HG02759 (cell line): Measurements from ENCODE around the gene CDR2L.
A peak's percentile ranks its signal among the peaks of the same experiment; 100 is the strongest.
"Not testable (repeated sequence)": the region's sequence is repeated elsewhere in the genome, so short reads cannot be mapped to it uniquely, and the experiment has no call there.

Experiments used
- ATAC-seq: cut with Tn5 transposase; IDR thresholded peaks from one replicate; pipeline ENCODE4 v1.9.1; 2021; ENCODE audit warnings: mild to moderate bottlenecking, moderate library complexity; ENCODE audit not compliant: unreplicated experiment

Gene CDR2L

GRCh38 chr17:75008373-75008772, 20.9 kb downstream of the CDR2L start:
- ATAC-seq = no peak

GRCh38 chr17:75009139-75009724, 21.8 kb downstream of the CDR2L start:
- ATAC-seq = no peak

DNA sequence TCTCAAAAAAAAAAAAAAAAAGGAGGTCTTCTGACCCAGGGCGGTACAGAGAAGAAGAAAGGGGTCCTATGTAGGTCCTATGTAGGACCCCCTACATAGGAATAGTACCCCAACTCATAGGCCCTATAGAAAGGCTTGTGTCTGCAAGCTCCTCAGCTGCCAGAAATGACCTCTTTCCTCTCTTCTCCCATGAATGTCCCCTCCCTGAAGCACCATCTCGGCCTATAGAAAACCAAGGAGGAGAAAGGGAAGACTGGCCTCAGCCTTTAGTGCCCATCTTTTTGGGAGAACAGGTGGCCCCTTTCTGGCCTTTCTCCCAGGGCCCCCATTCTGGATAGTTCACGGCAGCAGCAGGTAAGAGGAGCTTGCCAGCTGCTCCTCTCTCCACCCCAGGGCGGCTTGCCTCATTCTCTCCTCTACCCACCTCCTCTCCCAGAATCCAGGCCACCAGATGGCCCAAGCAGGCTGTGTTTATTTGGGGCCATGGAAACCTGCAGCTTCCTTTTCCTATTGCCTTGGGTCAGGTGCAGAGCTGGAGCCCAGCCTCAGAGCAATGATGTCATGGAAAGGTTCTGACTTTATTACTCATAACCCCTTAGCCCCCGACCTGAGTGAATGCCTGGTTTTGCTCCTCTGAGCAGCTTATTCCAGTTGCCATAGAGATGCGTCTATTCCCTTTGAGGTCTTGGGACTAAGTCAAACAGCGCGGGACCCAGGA, 23.4 kb downstream of the CDR2L start:
- no peak for ATAC-seq

DNA sequence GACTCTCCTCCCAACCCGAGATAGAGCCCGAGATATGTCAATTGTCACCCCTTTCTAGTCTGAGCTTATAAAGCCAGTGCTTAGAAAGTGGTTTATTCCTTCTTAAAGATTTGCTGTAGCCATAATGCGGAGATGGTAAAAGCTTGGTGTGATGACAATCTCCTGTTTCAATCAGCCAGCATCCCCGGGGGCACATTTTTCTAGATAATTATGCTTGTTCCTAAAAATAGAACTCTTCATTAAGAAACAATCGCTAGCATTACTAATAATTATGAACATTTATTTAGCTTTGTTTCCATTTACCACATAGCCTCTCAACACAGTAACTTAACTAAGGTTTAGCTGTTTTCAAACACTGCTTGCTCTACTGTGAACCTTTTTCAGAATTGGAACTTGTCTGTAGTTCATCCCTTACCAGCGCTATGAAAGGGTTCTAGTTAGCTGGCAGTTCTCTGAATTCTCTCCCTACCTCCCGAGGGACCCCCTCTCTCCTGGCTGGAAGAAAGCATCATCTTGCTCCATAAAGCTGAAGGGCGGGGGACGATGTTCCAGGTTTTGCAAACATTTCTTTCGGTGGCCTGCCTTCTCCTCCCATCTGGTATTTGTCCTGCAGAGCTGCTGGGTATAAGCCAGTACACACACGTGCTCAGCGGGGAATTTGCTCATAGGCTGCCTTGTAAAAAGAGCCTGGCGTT, 24.1 kb downstream of the CDR2L start:
- ATAC-seq = no peak

- ATAC-seq = no peak
These were observed 24.6 kb downstream of the CDR2L start for GRCh38 chr17:75012096-75012345.

GRCh38 chr17:75012346-75013091, 25.1 kb downstream of the CDR2L start, which contains the start of gene MRPL58:
Gene MRPL58 (plus strand): TSS chr17:75012670. CDS start chr17:75012687, 17 bp downstream.
- peak; percentile 93 for ATAC-seq

DNA sequence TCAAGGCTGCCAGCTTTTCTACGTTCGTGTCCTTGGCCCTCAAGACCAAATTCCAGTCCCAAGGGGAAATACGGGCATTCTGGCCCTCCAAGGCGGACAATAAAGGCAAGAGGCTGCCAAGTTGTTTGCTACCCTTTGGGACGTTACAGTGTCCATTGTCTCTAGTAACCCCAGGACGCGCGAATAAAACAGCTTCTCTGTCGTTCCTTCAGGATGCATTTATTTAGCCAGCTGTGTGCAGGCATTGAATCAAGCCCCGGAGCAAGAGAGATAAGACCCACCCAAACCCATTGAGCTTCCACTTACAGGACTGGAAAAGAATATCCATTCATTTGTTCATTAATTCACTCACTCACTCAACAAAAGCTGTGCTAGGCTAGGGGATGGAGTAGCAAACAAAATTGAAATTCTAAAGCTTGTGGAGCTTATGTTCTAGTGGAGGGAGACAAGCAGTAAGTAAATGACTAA, 25.7 kb downstream of the CDR2L start:
- ATAC-seq = no peak

GRCh38 chr17:75019146-75019545, 31.7 kb downstream of the CDR2L start:
- no peak for ATAC-seq

DNA sequence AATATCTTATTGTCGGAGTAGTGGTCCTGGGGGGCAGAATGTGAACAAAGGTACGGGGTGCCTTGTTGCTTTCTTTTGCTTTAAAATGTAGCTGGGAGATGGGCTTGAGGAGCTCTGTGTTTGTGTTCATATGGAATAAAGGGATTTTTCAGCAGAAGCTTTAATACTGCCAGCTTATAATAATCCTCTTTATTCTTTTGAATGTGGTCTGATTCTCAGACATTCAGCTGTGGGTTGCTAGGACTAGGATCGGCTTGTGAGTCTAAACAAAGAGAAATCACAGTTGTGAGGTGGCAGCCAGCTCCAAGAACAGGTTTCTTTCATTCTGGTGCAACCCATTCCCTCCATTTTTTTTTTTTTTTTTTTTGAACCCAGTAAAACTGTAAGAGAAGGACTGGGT, 32.3 kb downstream of the CDR2L start:
- ATAC-seq = no peak

GRCh38 chr17:75020331-75021110, 33.1 kb downstream of the CDR2L start:
- no peak for ATAC-seq

DNA sequence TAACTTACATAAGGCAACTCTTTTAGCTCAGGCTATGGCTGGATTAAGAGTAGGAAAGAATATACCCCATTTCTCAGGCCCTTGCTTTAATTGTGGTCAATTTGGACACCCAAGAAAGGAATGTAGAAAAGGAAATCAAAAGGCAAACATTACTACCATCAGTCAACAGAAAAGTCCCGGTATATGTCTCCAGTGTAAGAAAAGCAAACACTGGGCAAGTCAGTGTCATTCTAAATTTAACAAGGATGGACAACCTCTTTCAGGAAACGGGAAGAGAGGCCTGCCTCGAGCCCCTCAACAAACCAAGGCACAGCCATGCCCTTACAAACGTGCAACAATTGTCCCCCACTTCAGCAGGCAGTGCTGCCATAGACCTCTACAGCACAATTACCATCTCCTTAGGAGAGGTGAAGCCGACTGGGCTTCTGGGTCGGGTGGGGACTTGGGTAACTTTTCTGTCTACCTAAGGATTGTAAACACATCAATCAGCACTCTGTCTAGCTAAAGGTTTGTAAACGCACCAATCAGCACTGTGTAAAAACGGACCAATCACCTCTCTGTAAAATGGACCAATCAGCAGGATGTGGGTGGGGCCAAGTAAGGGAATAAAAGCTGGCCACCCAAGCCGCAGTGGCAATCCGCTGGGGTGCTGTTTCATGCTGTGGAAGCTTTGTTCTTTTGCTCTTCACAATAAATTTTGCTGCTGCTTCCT, 37.4 kb downstream of the CDR2L start:
- no peak for ATAC-seq

DNA sequence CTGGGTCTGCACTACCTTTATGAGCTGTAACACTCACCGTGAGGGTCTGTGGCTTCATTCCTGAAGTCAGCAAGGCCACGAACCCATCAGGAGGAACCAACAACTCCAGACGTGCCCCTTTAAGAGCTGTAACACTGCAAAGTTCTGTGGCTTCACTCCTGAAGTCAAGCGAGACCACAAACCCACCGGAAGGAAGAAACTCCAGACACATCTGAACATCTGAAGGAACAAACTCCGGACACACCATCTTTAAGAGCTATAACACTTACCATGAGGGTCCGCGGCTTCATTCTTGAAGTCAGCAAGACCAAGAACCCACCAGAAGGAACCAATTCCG, 37.9 kb downstream of the CDR2L start:
- not testable (repeated sequence) for ATAC-seq

- not testable (repeated sequence) for ATAC-seq
These were observed 39.2 kb downstream of the CDR2L start for GRCh38 chr17:75026650-75027049.

DNA sequence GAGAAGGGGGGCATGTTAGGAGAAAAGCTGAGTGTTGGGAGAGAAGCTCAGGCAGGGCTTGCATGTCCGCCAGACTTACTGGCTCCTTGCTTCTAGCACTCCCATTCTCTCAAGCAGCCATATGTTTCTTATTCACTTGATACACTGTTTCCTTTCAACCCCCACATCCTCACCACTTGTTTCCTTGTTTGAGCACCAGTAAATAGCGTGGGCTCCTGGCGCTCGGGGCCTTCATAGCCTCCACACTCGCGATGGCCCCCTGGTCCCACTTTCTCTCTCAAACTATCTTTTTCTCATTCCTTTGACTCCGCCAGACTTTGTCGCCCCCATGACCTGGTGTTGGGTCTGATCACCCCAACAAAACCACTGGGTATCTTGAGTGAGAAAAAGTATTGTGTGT, 42.7 kb downstream of the CDR2L start:
- no peak for ATAC-seq

DNA sequence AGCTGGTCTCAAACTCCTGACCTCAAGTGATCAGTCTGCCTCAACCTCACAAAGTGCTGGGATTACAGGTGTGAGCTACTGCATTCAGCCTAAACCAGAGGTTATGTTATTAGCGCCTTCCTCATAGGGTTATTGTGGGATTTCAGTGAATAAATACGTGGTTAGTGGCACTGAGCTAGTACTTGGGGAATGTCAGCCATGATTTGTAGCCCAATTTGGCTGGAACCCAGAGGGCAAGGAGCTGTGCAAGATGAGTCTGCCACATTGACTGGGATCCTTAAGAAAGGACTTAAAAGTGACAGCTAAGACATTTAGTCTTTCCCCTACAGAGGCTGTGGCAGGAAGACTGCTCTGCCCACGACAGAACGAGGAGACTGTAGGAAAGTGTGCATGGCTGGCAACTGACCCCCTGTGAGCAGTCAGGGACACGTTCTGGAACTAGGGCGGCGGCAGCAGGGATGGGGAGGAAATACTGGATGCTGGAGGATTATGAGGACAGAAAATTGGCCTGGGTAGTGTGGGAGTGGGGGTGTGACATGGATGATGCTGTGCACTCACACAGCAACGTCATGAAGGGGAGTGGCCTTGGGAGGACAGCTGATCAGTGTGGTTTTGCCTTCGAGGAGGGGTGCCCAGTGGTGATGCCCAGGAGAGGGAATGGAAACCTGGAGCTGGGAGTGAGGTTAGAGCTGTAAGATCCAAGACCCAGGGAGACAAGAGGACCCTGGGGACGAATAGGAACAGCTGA, 44.7 kb downstream of the CDR2L start:
- no peak for ATAC-seq

DNA sequence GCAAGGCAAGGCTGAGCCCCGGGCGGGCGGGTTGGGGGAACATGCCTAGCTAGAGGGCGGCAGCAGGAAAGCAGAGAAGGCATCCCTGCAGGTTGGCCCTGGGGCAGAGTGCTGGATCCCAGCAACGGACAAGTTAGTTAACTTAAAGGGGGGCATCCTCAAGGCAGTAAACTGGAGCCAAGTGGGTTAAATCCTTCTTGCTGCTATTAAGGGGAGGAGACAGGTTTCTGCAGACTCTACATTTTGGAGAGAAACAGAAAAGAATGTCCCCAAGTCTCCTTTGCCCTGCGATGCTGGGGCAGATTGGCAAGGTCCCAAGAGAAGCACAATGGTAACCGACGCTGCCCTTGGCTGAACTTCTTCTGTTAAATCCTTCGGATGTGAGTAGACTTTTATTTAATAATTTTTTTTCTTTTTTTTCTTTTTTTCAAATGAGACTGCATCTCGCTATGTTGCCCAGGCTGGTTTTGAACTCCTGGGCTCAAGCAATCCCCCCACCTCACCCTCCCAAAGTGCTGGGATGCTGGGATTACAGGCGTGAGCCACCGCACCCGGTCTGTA, 45.4 kb downstream of the CDR2L start:
- ATAC-seq = no peak

DNA sequence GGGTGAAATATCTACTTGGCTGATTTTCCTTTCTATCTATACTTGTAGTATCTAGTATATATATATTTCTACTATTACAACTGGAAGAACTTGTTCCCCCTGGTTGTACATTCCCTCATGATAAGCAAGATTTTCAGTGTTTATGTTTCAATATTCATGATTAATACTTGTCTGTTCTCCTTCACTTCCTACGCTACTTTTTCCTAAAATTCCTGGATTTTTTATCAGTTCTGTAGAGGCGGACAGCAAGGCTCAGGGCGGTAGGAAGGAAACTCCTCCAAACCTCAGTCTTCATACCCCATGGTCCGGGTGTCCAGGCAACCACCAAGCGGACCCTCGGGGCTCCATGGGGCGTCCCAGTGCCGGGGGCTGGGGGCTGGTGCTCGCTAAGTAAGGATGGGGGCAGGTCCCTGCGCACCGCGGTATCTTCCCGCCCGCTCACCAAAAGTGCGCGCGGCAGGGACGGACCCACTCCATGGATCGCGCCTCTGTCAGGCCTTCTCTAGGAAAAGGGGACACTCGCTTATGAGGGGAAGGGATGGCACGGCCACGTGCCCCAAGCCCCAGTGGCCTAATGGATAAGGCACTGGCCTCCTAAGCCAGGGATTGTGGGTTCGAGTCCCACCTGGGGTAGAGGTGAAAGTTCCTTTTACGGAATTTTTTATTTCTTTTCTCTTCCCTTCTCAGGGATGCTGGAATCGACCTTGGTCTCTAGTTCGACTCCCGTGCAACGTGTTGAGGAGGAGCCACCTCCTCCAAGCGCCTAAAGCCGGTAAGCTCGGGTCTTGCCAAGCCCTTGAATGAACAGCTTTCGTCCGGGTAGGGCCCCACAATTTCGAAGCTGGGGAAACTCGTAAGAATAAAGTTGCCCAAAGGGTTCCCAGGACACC, 46.2 kb downstream of the CDR2L start:
- peak; percentile 55 for ATAC-seq

DNA sequence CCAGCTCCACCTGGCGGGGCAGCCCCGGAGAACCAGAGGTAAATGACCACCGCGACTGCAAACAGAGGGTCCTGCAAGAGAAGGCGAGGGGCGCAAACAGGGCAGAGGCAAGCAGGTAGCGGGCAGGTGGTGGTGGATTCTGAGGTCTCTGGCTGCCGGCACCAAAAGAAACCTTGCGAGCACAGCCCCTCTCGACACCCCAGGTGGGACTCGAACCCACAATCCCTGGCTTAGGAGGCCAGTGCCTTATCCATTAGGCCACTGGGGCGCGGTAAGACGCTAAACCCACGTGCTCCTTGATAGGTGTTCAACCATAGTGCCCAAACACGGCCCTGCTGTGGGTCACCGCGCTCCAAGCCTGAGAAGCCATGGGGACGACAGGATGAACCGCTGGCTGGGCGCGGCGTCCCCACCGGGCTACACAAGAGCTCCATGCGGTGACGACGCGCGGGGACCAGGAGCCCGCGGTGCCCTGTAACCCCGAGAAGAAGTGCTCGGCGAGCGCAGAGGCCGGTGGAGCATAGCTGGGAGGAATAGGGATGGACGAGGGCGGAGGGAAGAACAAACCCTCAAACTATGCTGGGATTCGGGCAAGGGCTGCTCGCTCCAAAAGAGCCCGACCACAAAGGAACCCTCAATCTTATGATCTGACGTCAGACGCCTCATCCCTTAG, 46.9 kb downstream of the CDR2L start:
- ATAC-seq = peak; percentile 64
